HG03045 (cell line): ENCODE measurements around the gene TMEM62.
"Not testable (repeated sequence)": the region's sequence is repeated elsewhere in the genome, so short reads cannot be mapped to it uniquely, and the experiment has no call there.

Source experiments
- ATAC-seq: cut with Tn5 transposase; IDR thresholded peaks from one replicate; pipeline ENCODE4 v1.9.1; 2021; ENCODE audit warnings: mild to moderate bottlenecking, moderate library complexity; ENCODE audit not compliant: unreplicated experiment

TMEM62 gene

GRCh38 chr15:43118829-43119228 lies 14.6 kb upstream of the TMEM62 start:
- no peak for ATAC-seq

- ATAC-seq, result no peak
Measured at GRCh38 chr15:43121863-43122262, 11.5 kb upstream of the TMEM62 start.

GRCh38 chr15:43125100-43125661 lies 8.2 kb upstream of the TMEM62 start:
- no peak for ATAC-seq

- ATAC-seq, result no peak
Measured at GRCh38 chr15:43126356-43126755, 7.0 kb upstream of the TMEM62 start.

GRCh38 chr15:43127752-43128151 lies 5.6 kb upstream of the TMEM62 start:
- no peak for ATAC-seq

GRCh38 chr15:43128174-43128979 lies 5.0 kb upstream of the TMEM62 start:
- not testable (repeated sequence) for ATAC-seq

GRCh38 chr15:43128980-43129335 lies 4.4 kb upstream of the TMEM62 start:
- no peak for ATAC-seq

GRCh38 chr15:43132830-43133429 lies 456 bp upstream of the TMEM62 start:
- ATAC-seq, result no peak

- ATAC-seq, result peak; percentile 12
Measured at GRCh38 chr15:43134157-43134635, 810 bp downstream of the TMEM62 start.

- no peak for ATAC-seq
Measured at GRCh38 chr15:43135351-43135750, 2.0 kb downstream of the TMEM62 start.

GRCh38 chr15:43143203-43143941 lies 10.0 kb downstream of the TMEM62 start:
- no peak for ATAC-seq

- ATAC-seq, result no peak
Measured at GRCh38 chr15:43144512-43144911, 11.1 kb downstream of the TMEM62 start.

- ATAC-seq, result no peak
Measured at GRCh38 chr15:43146184-43146583, 12.8 kb downstream of the TMEM62 start.

GRCh38 chr15:43150191-43150929 lies 17.0 kb downstream of the TMEM62 start:
- no peak for ATAC-seq

GRCh38 chr15:43151688-43152087 lies 18.3 kb downstream of the TMEM62 start:
- ATAC-seq, result no peak

- no peak for ATAC-seq
Measured at GRCh38 chr15:43153269-43153668, 19.9 kb downstream of the TMEM62 start.

GRCh38 chr15:43165801-43166325 lies 32.5 kb downstream of the TMEM62 start:
- no peak for ATAC-seq

- not testable (repeated sequence) for ATAC-seq
Measured at GRCh38 chr15:43167261-43167660, 33.9 kb downstream of the TMEM62 start.

- no peak for ATAC-seq
Measured at GRCh38 chr15:43168192-43169107, 35.1 kb downstream of the TMEM62 start.
